Mucosa of descending colon (tissue), 3 donors: Measurements from ENCODE around the gene SYTL3. TPM values are rescaled to one million over a fixed set of nuclear protein-coding genes. Genes with fewer than 3 reads are reported as not detected.

ENCODE experiments used
- ATAC-seq: fragments of 200-7000 bp; cut with Tn5 transposase; one replicate; pipeline ENCODE4 v1.9.1; 2020; ENCODE audit warnings: mild to moderate bottlenecking, moderate library complexity
- DNase-seq, 3 donors: peaks; one replicate each; pipeline ENCODE4 v3.0.0-alpha.2; 2020
- H3K36me3 ChIP-seq: fragments of 200-600 bp; one replicate; pipeline ENCODE4 v1.8.0; 2021; ENCODE audit warnings: low read depth, mild to moderate bottlenecking
- H3K4me1 ChIP-seq: fragments of 200-600 bp; one replicate; pipeline ENCODE4 v1.8.0; 2021; ENCODE audit warnings: low read depth, mild to moderate bottlenecking
- H3K4me3 ChIP-seq: fragments of 200-600 bp; one replicate; pipeline ENCODE4 v1.8.0; 2021; ENCODE audit warnings: mild to moderate bottlenecking
- H3K9me3 ChIP-seq: fragments of 200-600 bp; one replicate; pipeline ENCODE4 v1.8.0; 2021; ENCODE audit warnings: mild to moderate bottlenecking
- CTCF ChIP-seq: fragments of 200-600 bp; IDR thresholded peaks from one replicate; pipeline ENCODE4 v1.8.0; 2022; ENCODE audit warnings: antibody characterized with exemption, mild to moderate bottlenecking
- intact Hi-C, 2 donors: fragments of 100-400 bp; cut with DNase I in 1 of 2; cut with micrococcal nuclease in 1 of 2; formaldehyde crosslinking; loops; one replicate each; pipeline versions ENCODE4 v1.11.0 to v1.11.1; 2022; cut with DNase I, micrococcal nuclease
- total RNA-seq, 3 donors: library from RNA; stranded (reverse); fragmentation: NEBNext Ultra II Directional in 2 of 3; extraction: Animal tissue kit (Norgen Biotek cat#: 25700) in 2 of 3; gene quantifications; one replicate each; pipeline versions ENCODE4 v1.2.1 to v1.2.4, GENCODE V29; 2021 to 2023
- donor health status: DM: no; HTN: no; CAD: no; lungs with moderate emphysema.
- donor health status: DM: no; HTN: no; CAD: no.
- donor health status: DM: no; HTN: yes; CAD: no.

Gene SYTL3
- total RNA-seq, 3 donors from 2014 or later: 2.8 to 4.7 (median 4.4) TPM

GRCh38 chr6:158804207-158804606, 154.4 kb downstream of the SYTL3 start:
- intact Hi-C loops: no loop called here
- ATAC-seq (no peak), DNase-seq (no peak)
- Histone ChIP-seq H3K9me3 (no peaks in the 10 kb centered on the region), H3K36me3 (no peaks in the 10 kb centered on the region), H3K4me1 (peaks cover 87% of the 10 kb centered on the region), H3K4me3 (no peak overlapping the region)
- TF ChIP-seq CTCF: no peak

- ATAC-seq (peak; percentile 14), DNase-seq (peak in 1 of 3 donors; percentile 50)
- TF ChIP-seq CTCF: no peak
- no peaks in the 10 kb centered on the region for H3K9me3 ChIP-seq
- peaks cover 84% of the 10 kb centered on the region for H3K4me1 ChIP-seq
- intact Hi-C loops: no loop called here
- no peak overlapping the region for H3K4me3 ChIP-seq
- no peaks in the 10 kb centered on the region for H3K36me3 ChIP-seq
These were observed 156.0 kb downstream of the SYTL3 start for GRCh38 chr6:158805698-158806377.

GRCh38 chr6:158807515-158808441, 157.9 kb downstream of the SYTL3 start:
- DNase-seq: no peak
- H3K36me3 ChIP-seq: no peaks in the 10 kb centered on the region
- H3K4me3 ChIP-seq: no peak overlapping the region
- H3K4me1 ChIP-seq: peaks cover 75% of the 10 kb centered on the region
- intact Hi-C loops: no loop called here
- no peaks in the 10 kb centered on the region for H3K9me3 ChIP-seq
- ATAC-seq: no peak
- no peak for TF ChIP-seq CTCF

GRCh38 chr6:158808442-158808833, 158.6 kb downstream of the SYTL3 start:
- TF ChIP-seq CTCF: no peak
- intact Hi-C loops: no loop called here
- H3K36me3 ChIP-seq: no peaks in the 10 kb centered on the region
- no peak overlapping the region for H3K4me3 ChIP-seq
- no peak for DNase-seq
- H3K4me1 ChIP-seq: peaks cover 76% of the 10 kb centered on the region
- no peaks in the 10 kb centered on the region for H3K9me3 ChIP-seq
- no peak for ATAC-seq

GRCh38 chr6:158808941-158809678, 159.3 kb downstream of the SYTL3 start:
- no peak for TF ChIP-seq CTCF
- no peak overlapping the region for H3K4me3 ChIP-seq
- ATAC-seq (peak; percentile 63), DNase-seq (no peak)
- H3K4me1 ChIP-seq: peaks cover 74% of the 10 kb centered on the region
- H3K36me3 ChIP-seq: no peaks in the 10 kb centered on the region
- no peaks in the 10 kb centered on the region for H3K9me3 ChIP-seq
- intact Hi-C loops: no loop called here
